HG02981 (cell line): ENCODE measurements around the gene COL17A1.

Source experiments
- ATAC-seq: cut with Tn5 transposase; IDR thresholded peaks from one replicate; pipeline ENCODE4 v1.9.1; 2021; ENCODE audit warnings: mild to moderate bottlenecking, moderate library complexity; ENCODE audit not compliant: unreplicated experiment

COL17A1 gene

GRCh38 chr10:104034401-104035193 lies 51.1 kb downstream of the COL17A1 start:
- no peak for ATAC-seq

DNA sequence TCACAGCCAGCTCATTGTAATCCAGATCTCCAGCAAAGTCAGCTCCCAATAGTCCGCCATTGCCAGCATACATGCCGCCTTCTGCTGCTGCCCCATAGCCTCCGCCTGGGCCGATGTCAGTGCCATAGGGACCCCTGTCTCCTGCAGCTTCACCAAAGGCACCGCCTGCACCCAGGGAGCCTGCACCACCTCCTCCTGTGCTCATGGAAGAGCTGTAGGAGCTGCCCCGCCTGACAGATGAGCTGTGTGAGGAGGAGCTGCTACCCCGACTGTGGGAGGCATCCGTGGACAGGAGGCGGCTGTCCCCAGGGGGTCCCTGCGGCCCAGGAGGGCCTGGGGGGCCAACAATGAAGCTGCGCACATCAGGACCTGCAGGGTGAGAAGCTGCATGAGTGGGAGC lies 51.7 kb downstream of the COL17A1 start:
- ATAC-seq = no peak

DNA sequence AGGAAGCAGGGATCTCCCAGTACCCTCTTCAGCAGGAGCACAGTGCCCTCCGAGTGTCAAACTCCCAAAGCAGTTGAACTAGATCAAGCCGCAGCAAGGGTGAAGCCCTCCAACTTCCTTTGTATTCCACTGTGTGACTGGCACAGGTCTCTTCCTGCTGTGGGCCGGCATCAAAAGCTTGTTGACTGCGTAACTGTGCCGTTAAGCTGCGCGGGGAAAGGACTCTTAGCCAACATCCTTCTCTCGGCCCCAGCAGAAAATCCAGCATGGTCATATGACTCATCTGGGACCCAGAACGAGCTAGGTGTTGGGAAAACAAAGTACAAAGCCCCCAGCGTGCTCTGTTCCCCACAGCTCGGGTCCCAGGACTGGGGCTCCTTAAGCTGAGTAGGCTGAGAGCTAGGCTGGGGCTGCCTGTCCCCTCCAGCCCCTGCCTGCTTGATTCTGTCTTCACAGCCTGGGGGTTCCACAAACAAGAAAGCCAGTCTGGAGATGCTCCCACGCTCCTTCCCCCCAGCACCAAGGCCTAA lies 52.2 kb downstream of the COL17A1 start:
- no peak for ATAC-seq

DNA sequence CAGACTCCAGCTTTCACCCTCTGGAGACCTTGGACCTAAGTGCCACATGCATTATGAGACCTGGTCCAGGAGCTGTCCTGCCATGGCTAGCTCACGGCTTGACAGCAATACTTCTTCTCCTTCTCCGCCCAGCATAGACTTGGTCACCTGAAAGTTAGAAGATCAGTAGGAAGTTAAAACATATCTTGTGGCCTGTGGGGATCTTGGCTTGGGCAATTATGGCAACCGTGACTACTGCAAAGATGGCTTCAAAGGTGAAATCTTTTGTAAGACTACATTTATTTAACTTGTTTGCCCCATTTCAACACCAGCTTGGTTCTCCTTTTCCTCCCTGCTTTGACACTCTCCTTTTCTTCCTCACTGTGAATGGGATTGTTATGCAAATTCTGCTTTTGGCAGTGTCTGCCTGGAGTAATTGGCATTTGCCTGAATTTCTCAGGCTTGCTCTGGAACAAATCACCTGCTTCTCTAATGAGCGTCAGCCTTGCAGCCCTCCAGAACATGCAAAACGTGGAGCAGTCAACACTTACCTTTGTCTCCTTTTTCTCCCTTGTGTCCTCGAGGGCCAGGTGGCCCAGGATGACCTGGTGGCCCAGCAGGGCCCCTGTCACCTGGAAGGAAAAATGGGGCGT lies 53.4 kb downstream of the COL17A1 start:
- no peak for ATAC-seq

GRCh38 chr10:104031631-104032030 lies 54.0 kb downstream of the COL17A1 start:
- ATAC-seq = no peak

DNA sequence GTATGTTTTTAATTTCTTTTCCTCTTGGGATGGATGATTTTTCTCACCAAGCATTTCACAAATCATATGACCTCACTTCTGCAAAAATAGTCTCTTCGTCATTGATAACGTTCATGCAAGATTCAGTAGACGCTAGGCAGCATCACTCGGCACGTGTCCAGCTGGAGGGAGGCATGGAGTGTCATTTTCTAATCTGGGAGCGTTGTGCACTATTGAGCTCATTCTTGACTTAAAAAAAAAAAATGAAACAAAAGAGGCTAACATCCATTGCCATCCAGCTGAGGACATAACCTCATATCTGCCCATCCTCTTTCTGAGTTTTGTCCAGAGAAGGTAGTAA lies 56.2 kb downstream of the COL17A1 start:
- no peak for ATAC-seq

GRCh38 chr10:104028823-104029520 lies 56.7 kb downstream of the COL17A1 start:
- ATAC-seq = no peak

GRCh38 chr10:104028146-104028545 lies 57.5 kb downstream of the COL17A1 start:
- ATAC-seq = no peak

DNA sequence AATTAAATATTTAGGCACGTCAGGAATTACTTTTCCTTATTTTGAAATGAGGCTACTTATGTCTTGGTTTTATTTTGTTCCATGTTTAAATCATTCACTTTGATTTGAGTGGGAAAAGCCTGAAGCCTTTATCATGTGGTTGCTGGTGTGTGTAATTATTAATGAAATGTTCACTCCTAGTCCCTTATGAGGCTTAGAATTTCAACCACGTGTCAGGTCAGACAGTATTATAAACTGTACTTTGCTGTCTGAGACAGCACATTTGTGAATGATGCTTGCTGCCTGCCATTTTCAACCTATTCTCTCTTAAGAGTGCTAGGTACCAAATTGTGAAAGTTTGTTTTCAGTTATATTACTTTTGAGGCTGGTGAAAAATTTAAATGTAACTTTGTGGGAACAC lies 58.9 kb downstream of the COL17A1 start:
- ATAC-seq = no peak

DNA sequence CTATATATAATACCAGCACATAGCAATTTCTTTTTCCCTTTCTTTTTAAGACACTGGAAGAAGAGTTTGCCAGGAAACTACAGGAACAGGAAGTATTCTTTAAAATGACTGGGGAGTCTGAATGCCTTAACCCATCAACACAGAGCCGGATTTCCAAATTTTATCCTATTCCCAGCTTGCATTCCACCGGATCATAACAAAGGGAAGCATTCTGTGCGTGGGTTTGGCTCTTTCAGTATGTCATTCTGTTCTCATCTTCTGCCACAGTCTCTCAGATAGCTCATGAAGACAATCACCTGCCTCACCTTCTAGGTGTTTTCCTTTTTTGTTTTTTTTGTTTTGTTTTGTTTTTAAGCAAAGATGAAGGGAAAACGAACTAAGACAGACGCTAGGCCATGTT lies 60.2 kb downstream of the COL17A1 start:
- ATAC-seq = no peak

GRCh38 chr10:104022026-104022425 lies 63.7 kb downstream of the COL17A1 start:
- ATAC-seq = no peak

DNA sequence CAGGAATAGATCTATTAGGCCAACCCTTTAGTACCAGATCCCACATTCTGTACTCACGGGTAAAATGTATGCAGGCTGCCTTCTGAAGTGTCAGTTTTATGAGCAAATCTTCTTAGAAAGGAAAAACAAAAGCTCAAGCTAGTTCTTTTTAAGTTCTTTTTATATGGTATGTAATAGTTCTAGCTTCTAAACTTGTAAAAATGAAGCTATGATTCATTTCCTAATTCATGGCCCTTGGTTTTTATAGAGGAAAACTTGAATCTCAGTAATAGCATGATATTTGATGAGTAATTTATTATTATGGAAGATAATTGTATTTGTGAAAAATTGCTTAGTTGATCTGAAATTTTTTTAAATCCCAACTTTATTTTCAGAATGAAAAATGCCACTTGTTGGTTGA lies 64.4 kb downstream of the COL17A1 start:
- ATAC-seq = no peak

GRCh38 chr10:104020020-104020419 lies 65.7 kb downstream of the COL17A1 start:
- no peak for ATAC-seq

- ATAC-seq = no peak
Observed at GRCh38 chr10:104018471-104018870, 67.2 kb downstream of the COL17A1 start.

- no peak for ATAC-seq
Observed at GRCh38 chr10:104016661-104017060, 69.0 kb downstream of the COL17A1 start.

- no peak for ATAC-seq
Observed at GRCh38 chr10:104014176-104014575, 71.5 kb downstream of the COL17A1 start.

GRCh38 chr10:104013489-104013888 lies 72.2 kb downstream of the COL17A1 start:
- ATAC-seq = no peak

- no peak for ATAC-seq
Observed at GRCh38 chr10:104011904-104012303, 73.8 kb downstream of the COL17A1 start.

DNA sequence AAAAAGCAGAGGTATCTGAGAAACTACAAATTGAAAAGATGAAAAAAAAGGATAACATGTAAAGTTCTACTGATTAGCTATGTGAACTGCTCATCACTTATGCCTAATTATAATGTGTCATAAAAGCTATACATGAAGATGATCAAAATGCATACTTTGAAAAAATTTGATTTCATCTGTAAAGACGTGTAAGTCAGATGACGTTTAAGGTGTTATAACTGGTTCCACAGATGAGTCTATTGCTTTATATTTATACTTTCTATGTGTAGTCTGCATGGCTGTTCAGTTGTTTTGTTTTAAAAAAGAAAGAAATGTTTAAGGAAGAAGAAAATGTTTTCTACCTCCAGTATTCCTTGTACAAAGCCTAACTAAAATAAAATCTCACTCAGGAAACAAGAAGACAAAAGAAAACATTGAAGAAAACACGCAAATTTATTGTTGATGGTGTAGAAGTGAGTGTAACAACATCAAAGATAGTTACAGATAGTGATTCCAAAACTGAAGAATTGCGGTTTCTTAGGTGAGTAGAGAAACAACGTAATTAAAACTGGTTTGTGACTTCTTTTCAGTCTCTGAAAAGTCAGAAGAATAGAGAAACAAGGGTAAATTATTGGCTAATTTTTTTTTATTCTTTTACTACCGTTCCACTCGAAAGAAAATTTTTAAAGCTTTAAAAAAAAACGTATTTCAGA lies 80.4 kb downstream of the COL17A1 start:
- ATAC-seq = no peak

DNA sequence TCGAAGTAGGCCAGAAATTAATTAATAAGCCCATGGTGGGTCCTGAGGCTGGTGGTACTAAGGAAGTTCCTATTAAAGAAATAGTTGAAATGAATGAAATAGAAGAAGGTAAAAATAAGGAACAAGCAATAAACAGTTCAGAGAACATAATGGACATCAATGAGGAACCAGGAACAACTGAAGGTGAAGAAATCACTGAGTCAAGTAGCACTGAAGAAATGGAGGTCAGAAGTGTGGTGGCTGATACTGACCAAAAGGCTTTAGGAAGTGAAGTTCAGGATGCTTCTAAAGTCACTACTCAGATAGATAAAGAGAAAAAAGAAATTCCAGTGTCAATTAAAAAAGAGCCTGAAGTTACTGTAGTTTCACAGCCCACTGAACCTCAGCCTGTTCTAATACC lies 82.8 kb downstream of the COL17A1 start:
- ATAC-seq = no peak

- no peak for ATAC-seq
Observed at GRCh38 chr10:103998805-103999204, 86.9 kb downstream of the COL17A1 start.
